Activated T-cell treated with anti-CD3 and anti-CD28 coated beads, Interleukin-2, amount 50 U/mL, for 4 hours (primary cell): ENCODE results near the gene NADK2. TPM values are rescaled to one million over a fixed set of nuclear protein-coding genes. Genes with fewer than 3 reads are reported as not detected.

Experiments used
- ATAC-seq, 2 donors: fragments of 200-7000 bp; cut with Tn5 transposase; one replicate each; pipeline ENCODE4 v1.10.0; 2021
- DNase-seq: peaks from one replicate; pipeline ENCODE4 v3.0.0-alpha.2; 2020
- H3K27me3 Mint-ChIP-seq: one replicate; pipeline ENCODE4 v1.8.0; 2021; ENCODE audit warnings: low read depth, mixed read lengths
- H3K36me3 Mint-ChIP-seq: one replicate; pipeline ENCODE4 v1.8.0; 2022; ENCODE audit warnings: mixed read lengths; ENCODE audit not compliant: insufficient read depth
- H3K4me1 Mint-ChIP-seq: one replicate; pipeline ENCODE4 v1.8.0; 2021; ENCODE audit warnings: low read depth, mixed read lengths
- H3K4me3 Mint-ChIP-seq: one replicate; pipeline ENCODE4 v1.8.0; 2021; ENCODE audit warnings: mild to moderate bottlenecking, moderate library complexity, mixed read lengths
- H3K9me3 Mint-ChIP-seq: one replicate; pipeline ENCODE4 v1.8.0; 2021; ENCODE audit warnings: mixed read lengths
- total RNA-seq, 3 donors: library from RNA; stranded (reverse); gene quantifications; one replicate each; pipeline ENCODE4 v1.2.1, GENCODE V29; 2021

Gene NADK2
- total RNA-seq, 3 donors from 2014 or later, result 18.9 to 19.5 (median 19.5) TPM

- Mint-ChIP-seq H3K27me3 (peaks cover 30% of the 10 kb centered on the region), H3K36me3 (no peaks in the 10 kb centered on the region), H3K9me3 (no peaks in the 10 kb centered on the region), H3K4me3 (no peak overlapping the region), H3K4me1 (no peaks in the 10 kb centered on the region)
- DNase-seq (no peak), ATAC-seq (no peak)
Measured at GRCh38 chr5:36264202-36264760, 22.6 kb upstream of the NADK2 start.

- H3K27me3 Mint-ChIP-seq, result peaks cover 34% of the 10 kb centered on the region
- ATAC-seq, result no peak
- H3K36me3 Mint-ChIP-seq, result no peaks in the 10 kb centered on the region
- no peak for DNase-seq
- H3K4me1 Mint-ChIP-seq, result no peaks in the 10 kb centered on the region
- H3K4me3 Mint-ChIP-seq, result no peak overlapping the region
- H3K9me3 Mint-ChIP-seq, result no peaks in the 10 kb centered on the region
Measured at GRCh38 chr5:36261186-36261585, 19.5 kb upstream of the NADK2 start.

DNA sequence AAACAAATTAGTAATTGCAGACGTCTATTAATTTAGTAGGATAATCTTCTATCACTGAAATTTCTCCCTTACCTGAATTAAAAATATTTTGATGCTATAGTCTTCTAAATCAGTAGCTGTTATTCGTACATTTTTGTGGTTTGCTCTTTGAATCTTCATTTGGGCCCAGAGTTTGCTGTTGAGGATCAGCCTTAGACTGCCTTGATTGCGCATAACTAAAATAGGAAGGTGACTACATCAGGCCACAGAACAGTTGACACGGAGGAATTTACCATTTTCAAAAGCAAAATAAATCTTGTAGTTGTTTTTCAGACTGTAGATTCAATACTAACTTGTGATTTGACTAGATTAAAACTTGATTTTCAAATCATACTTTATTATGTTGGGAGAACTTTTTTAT lies 11.8 kb upstream of the NADK2 start:
- Mint-ChIP-seq H3K4me1 (no peaks in the 10 kb centered on the region), H3K36me3 (no peaks in the 10 kb centered on the region), H3K27me3 (peaks cover 11% of the 10 kb centered on the region), H3K4me3 (no peak overlapping the region), H3K9me3 (no peaks in the 10 kb centered on the region)
- no peak for ATAC-seq
- DNase-seq, result no peak

- DNase-seq, result no peak
- no peaks in the 10 kb centered on the region for H3K4me1 Mint-ChIP-seq
- no peaks in the 10 kb centered on the region for H3K9me3 Mint-ChIP-seq
- H3K4me3 Mint-ChIP-seq, result no peak overlapping the region
- no peaks in the 10 kb centered on the region for H3K36me3 Mint-ChIP-seq
- ATAC-seq, result no peak
- peaks cover 6% of the 10 kb centered on the region for H3K27me3 Mint-ChIP-seq
Measured at GRCh38 chr5:36252722-36253365, 11.1 kb upstream of the NADK2 start.

DNA sequence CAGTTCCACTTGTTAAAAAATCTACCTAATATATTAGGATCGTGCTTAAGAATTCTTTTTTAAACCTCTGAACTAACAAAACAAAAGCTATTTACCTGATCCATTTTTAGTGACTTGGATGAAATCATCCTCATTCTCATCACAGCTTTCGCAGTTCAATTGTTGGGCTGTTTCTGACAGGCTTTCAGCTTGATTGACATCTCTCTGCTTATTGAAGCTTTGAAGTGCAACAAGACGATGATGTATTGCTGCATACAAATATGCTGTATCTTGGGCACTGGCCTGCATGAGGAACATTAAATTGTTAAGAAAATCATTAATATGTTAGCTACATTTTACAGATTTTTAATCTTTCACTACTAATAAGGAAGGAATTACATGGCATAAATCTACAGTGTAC lies 9.5 kb upstream of the NADK2 start:
- no peaks in the 10 kb centered on the region for H3K9me3 Mint-ChIP-seq
- no peaks in the 10 kb centered on the region for H3K36me3 Mint-ChIP-seq
- ATAC-seq, result no peak
- H3K27me3 Mint-ChIP-seq, result peaks cover 6% of the 10 kb centered on the region
- DNase-seq, result no peak
- no peaks in the 10 kb centered on the region for H3K4me1 Mint-ChIP-seq
- no peak overlapping the region for H3K4me3 Mint-ChIP-seq

DNA sequence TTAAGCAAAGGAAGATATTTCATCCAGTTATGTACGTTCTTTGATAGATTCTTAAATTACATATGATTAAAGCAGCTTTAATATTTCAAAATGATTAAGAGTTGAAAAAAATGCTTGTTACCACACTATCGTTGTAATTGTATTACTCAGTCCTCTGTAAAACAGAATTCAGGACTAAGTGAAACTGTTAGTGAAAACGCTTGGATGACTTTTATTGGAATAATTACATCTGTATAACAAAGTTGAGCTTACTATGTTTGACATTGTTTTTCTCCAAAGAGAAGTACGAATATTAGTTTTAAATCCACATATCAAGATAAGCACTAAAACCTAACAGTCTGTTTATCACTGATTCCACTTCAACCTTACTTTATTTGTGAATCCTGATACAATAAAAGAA lies 8.7 kb upstream of the NADK2 start:
- ATAC-seq, result no peak
- no peaks in the 10 kb centered on the region for H3K9me3 Mint-ChIP-seq
- DNase-seq, result no peak
- peaks cover 4% of the 10 kb centered on the region for H3K27me3 Mint-ChIP-seq
- H3K36me3 Mint-ChIP-seq, result no peaks in the 10 kb centered on the region
- no peak overlapping the region for H3K4me3 Mint-ChIP-seq
- H3K4me1 Mint-ChIP-seq, result no peaks in the 10 kb centered on the region

DNA sequence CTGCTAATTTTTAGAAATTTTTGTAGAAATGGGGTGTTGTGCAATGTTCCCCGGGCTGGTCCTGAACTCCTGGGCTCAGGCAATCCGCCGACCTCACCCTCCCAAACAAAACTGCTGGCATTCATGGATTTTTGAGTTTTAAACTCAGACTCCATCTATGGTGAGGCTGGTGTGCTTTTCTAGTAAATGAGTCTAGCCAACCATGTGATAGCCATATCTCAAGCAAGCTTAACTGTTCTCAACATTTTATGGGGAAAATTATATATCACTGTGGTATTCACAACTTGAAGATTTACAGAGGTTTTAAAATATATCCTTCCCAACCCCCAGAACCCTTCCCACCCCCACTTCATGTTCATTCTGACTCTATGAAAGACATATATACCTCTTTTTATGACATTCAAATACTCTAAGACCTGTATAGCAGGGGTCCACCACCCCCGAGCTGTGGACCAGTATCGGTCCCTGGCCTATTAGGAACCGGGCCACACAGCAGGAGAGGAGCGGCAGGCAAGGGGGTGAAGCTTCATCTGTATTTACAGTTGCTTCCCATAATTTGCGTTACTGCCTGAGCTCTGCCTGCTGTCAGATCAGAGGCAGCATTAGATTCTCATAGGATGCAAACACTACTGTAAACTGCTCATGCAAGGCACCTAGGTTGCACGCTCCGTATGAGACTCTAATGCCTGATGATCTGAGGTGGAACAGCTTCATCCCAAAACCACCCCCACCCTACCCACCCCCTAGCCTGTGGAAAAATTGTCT lies 4.5 kb upstream of the NADK2 start:
- Mint-ChIP-seq H3K4me3 (no peak overlapping the region), H3K27me3 (peaks cover 3% of the 10 kb centered on the region), H3K36me3 (no peaks in the 10 kb centered on the region), H3K9me3 (no peaks in the 10 kb centered on the region), H3K4me1 (peaks cover 19% of the 10 kb centered on the region)
- no peak for ATAC-seq
- no peak for DNase-seq

DNA sequence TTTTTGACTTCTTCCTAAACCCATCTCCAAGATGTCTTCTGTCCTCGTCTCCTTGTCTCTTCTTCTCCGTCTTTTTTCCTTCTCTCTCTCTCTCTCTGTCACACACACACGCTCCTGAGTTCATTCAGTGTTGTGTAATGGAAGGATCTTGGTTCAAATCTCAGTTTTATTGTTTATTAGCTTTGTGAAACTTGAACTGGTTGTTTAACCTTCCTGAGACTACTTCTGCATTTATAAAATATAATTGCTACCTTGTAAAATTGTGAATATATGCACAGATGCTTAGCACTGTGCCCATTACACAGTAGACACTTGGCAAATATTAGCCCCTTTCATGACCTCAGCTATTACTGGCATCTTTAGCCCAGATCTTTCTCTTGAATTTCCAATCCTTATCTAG lies 2.4 kb upstream of the NADK2 start:
- H3K36me3 Mint-ChIP-seq, result no peaks in the 10 kb centered on the region
- H3K27me3 Mint-ChIP-seq, result no peaks in the 10 kb centered on the region
- no peak for ATAC-seq
- no peak for DNase-seq
- H3K9me3 Mint-ChIP-seq, result no peaks in the 10 kb centered on the region
- peak overlapping the region; percentile 88 for H3K4me3 Mint-ChIP-seq
- H3K4me1 Mint-ChIP-seq, result peaks cover 34% of the 10 kb centered on the region

GRCh38 chr5:36243653-36244052 lies 1.9 kb upstream of the NADK2 start:
- Mint-ChIP-seq H3K36me3 (no peaks in the 10 kb centered on the region), H3K4me1 (peaks cover 37% of the 10 kb centered on the region), H3K9me3 (no peaks in the 10 kb centered on the region), H3K27me3 (no peaks in the 10 kb centered on the region), H3K4me3 (peak overlapping the region; percentile 88)
- DNase-seq (no peak), ATAC-seq (no peak)

DNA sequence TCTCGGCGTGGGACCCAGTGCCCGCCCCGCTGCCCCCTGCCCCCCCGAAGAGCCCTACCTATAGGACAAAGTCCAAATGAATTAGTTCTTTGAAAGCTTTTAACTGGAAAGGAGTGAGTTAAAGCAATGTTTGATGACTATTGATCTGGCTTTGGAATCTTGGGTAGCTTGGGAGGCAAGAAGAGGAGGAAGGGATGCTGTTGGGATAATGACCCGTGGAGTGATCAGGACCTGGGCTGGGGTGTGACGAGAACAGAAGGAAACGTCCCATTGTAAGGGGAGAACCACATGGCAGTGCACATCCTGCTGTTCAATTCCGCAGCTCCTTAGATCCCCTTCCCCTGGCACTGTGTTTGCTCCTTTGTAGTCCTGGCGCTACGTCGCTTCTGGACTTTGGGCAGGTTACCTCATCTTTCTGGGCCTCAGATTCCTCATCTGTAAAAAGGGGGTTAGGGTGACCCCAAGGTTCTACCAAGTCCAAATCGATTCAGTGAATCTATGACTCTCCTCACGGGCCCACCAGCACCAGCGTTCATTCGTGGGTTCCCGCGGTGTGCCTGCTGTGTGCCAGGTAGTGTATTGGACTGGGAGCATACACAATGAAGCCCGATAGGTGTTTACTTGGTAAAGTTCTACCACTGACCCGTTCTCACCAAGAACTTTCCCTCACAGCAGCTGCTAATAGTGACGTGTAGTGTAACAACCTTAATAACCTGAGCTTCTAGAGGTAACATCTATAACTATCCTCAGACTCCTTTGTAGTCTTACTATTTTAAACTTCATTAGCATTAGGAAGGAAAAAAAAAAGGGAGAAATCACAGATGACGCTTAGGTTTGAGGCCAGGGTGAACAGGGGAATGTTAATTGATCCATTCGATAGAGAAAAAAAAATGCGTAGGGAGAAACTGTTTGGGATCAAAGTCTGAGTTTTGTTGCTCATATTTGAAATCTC lies 1.1 kb upstream of the NADK2 start:
- Mint-ChIP-seq H3K27me3 (no peaks in the 10 kb centered on the region), H3K9me3 (no peaks in the 10 kb centered on the region), H3K4me1 (peaks cover 42% of the 10 kb centered on the region), H3K36me3 (no peaks in the 10 kb centered on the region), H3K4me3 (peak overlapping the region; percentile 88)
- ATAC-seq, result no peak
- DNase-seq, result peak; percentile 4

DNA sequence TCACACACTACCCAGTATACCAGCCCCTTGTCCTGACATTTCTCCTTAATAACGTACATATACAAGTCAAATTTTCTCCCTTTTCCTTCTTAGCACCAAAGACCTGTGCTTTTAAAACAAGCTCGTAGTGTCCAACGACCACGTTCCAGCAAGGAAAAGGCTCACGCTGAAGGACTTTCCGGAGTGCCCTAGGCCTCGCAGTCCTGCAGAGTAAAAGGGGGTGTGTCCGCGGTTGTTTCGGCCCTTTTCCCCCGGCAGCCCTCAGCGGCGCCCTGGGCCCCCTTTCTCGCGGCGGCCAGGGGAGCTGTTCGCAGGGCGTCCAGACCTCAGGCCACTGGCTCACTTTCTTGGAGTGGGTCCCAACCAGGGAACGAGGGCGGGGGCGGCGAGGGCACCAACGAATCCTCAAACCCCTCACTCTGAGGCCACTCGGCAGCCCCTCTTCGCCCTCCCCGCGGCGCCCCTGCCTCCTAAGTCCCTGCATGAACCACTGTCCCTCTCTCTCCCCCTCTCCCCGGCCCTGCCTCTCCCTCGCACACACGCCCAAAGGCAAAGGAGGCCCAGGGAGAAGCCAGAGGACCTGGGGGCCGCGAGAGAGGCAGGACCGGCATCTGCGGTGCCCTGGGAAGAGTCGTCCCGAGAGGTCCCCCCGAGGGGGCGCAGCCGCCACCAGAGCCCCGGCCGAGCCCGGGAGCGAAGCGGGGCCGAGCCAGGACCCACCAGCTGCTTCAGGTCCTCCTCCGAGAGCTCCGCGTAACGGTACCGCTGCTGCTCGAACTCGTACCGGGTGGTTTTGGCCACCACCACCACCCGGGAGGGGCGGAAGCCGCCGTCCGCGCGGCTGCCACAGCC lies 720 bp downstream of the NADK2 start:
- peak overlapping the region; percentile 84 for H3K4me3 Mint-ChIP-seq

GRCh38 chr5:36239370-36240293 lies 2.1 kb downstream of the NADK2 start:
- Mint-ChIP-seq H3K4me3 (peak overlapping the region; percentile 84), H3K9me3 (no peaks in the 10 kb centered on the region), H3K4me1 (peaks cover 48% of the 10 kb centered on the region), H3K36me3 (no peaks in the 10 kb centered on the region), H3K27me3 (no peaks in the 10 kb centered on the region)
- ATAC-seq (no peak), DNase-seq (no peak)

More for the DNA sequence above, 720 bp downstream of the NADK2 start:
- peaks cover 48% of the 10 kb centered on the region for H3K4me1 Mint-ChIP-seq
- no peaks in the 10 kb centered on the region for H3K36me3 Mint-ChIP-seq
- H3K27me3 Mint-ChIP-seq, result no peaks in the 10 kb centered on the region
- no peaks in the 10 kb centered on the region for H3K9me3 Mint-ChIP-seq
- DNase-seq (peak; percentile 29), ATAC-seq (no peak)
